NCI-H446 (cell line): ENCODE measurements around the gene CHST4.
"Not testable (repeated sequence)": the region's sequence is repeated elsewhere in the genome, so short reads cannot be mapped to it uniquely, and the experiment has no call there.

Experiments
- DNase-seq, 2 experiments: peaks; one replicate each; lab custom pipeline; 2025; lab: John Stamatoyannopoulos, UW

The CHST4 gene

DNA sequence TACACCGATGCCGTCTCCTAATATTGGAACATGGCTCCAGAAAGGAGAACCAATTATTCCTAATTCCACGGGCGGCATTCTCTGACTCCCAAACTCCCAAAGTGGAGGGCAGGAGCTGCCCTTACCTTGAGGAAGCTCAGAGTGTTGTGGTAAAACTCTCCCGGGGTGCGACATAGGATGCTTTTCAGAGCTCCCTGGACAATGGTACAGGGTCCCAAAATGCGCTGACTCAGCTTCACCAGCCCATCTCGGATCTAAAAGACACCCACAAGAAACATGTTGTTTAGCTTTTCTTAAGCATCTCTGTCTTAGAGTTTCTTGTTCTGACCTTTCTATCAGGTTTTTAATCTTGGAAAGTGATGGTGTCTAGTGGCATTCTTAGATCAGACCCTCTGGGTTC is 43.9 kb downstream of the CHST4 start:
- no peak for DNase-seq

DNA sequence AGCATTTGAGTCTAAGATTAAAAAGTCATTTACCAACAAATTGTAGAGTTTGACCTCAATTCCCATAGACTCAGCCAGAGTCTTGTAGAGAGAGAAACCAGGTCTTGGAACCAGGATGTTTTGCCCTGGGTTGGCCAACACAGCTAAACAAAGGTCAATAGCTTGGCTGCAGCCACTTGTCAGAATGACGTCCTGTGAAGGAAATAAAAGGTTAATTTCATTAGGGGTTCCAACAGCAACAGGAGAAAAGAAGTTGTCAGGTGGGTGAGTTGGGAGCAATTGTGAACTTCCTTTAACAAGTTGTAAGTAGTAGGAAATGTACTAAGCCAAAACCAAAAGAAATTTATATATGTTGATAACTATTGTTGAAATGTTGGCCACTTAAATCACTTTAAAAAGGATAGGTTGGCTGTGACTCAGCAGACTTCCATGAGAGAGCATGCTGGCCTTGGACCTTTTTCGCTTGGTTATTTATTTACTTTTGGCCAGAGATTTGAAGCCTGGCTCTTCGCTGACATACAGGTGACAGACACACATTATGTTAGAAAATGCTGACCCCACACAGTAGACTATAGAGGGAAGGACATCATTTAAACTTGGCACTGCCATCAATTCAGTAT is 46.4 kb downstream of the CHST4 start:
- DNase-seq, result no peak

DNA sequence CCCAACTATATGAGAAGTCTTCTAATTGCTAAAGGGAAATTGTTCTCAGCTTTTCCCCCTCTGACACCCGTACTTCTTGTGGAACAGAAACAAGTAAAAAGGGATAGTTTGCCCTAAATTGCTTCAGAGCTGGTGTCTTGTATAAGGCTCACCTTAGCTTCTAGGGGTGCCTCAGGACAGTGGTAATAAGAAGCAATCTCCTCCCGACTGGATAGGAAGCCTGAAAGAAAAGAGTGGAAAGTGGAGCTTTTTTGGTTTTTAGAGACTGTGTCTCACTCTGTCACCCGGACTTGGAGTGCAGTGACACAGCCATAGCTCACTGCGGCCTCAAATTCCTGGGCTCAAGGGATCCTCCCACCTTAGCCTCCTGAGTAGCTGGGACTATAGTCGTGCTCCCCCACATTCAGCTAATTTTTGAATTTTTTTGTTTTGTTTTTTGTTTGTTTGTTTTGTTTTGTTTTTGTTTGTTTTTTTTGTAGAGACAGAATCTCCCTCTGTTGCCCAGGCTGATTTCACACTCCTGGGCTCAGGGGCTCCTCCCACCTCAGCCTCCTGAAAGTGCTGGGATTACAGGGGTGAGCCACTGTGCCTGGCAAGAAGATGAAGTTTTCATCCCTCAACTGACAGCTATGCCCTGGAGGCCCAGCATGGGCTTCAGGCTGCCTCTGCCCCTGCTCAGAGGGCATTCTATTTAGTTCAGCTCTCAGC is 47.3 kb downstream of the CHST4 start:
- no peak for DNase-seq

DNA sequence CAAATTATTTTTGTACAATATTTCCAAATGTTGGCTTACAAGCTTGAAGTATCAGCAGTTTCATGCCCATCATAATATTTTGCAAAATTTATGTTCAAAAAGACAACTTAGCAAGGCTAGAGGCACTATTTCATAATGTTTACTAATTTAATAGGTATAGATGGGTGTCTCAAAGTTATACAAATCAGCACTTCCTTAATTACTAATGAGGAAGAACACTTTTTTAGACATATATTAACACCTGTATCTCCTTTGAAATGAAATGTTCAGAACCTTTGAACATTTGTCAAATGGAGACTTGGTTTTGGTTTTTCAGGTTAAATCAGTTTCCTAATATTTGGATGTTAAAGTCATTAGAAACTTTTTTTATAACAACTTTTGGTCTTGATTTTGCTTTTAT is 48.5 kb downstream of the CHST4 start:
- no peak for DNase-seq

DNA sequence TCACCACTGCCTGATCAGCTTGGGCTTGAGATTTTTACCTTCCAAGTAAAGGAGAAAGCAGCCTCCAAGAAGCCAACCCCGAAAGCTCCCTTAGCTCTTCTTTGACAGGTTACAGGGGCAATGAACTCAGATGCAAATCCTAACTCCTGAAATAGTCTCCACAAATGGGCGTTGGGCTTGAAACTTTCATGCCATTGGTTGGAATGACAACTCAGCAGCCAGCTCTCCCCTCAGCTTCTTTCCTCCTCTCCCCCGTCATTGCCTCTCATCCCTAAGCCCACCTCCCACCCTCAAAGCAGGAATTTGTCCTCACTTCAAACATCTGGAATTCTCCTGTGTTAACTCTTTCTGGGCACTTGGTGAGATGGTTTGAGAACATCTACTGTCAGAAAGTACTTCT is 50.7 kb downstream of the CHST4 start, which contains the start of gene TAT:
Gene TAT (minus strand): TSS at position 122 of the 400 bp plus-strand sequence. CDS start 677 bp downstream, outside the sequence.
- DNase-seq, result no peak

DNA sequence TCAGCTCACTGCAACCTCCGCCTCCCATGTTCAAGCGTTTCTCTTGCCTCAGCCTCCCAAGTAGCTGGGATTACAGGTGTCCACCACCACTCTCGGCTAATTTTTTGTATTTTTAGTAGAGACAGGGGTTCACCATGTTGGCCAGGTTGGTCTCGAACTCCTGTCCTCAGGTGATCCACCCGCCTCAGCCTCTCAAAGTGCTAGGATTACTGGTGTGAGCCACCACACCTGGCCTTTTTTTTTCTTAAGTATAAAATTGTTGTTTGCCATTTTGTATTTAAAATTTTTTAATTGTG is 56.3 kb downstream of the CHST4 start:
- not testable (repeated sequence) for DNase-seq

DNA sequence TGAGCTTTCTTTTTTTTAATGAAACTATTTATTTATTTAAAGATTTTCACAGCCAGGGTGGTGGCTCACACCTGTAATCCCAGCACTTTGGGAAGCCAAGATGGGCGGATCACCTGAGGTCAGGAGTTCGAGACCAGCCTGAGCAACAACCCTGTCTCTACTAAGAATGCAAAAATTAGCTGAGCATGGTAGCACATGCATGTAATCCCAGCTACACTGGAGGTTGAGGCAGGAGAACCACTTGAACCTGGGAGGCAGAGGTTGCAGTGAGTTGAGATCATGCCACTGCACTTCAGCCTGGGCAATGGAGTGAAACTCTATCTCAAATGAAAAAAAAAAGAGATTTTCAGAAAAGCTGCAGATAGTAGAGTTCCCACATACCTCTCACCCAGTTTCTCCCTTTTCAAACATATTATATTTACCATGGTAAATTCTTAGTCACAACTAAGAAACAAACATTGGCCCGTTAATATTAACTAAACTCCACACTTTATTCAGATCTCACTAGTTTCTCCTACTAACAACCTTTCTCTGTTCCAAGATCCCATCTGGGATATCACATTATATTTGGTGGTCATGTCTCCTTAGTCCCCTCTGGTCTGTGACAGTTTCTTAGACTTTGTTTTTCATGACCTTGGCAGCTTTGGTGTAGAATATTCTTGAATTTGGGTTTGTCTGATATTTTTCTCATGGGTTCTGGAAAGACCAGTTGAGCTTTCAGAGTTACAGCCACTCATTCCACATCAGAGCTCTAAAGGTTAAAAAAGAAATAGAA is 58.5 kb downstream of the CHST4 start:
- no peak for DNase-seq

DNA sequence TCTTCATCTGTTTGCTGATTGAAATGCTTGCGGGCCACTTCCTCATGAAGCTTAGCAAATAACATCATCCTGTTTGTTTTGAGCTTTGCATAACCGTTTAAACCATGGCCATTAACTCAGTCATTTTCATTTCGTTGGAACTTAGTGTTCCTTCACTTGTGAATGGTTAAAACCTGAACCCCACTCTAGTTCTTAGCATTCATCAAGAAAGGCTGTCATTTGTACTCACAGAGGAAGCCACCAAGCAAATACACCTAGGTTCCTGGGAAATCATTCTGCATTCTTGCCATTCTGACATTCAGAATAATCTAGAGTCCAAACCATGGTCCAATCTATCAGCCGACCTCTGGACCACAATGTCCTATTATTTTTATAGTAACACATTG is 59.1 kb downstream of the CHST4 start:
- DNase-seq, result no peak
